Activated CD4-positive, CD25-positive, alpha-beta regulatory T cell (primary cell): ENCODE data around the gene C20orf141.
"Not testable (repeated sequence)": the region's sequence is repeated elsewhere in the genome, so short reads cannot be mapped to it uniquely, and the experiment has no call there.

Source experiments
- DNase-seq, 4 experiments: peaks; one replicate each; lab custom pipeline; 2025; lab: John Stamatoyannopoulos, UW

The C20orf141 gene, protein sequence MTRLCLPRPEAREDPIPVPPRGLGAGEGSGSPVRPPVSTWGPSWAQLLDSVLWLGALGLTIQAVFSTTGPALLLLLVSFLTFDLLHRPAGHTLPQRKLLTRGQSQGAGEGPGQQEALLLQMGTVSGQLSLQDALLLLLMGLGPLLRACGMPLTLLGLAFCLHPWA

DNA sequence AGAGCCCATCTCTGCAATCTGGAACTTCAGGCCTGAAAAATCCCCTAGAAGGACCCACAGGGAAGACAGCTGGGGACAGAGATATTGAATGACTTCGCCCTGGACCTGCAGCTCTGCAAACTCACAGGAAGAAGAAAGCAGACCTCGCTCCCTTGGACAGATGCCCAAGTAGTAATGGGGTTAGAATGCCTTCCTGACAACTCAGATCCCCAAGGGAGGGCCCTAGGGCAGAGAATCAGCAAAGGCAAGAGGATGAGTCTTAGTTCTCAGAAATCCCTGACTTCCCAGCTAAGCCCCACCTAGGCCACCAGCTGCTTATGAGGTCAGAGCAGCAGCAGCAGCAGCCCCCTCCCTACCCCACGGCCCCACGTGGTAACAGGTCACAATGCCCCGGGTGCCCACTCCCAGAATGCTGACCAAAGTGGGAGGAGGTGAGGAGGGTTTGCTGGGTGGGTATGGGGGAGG lies at the start of gene C20orf141:
Gene C20orf141, plus strand, starts transcription at position 401 of the 465 bp plus-strand sequence. CDS start 198 bp downstream, outside the sequence.
- no peak for DNase-seq

DNA sequence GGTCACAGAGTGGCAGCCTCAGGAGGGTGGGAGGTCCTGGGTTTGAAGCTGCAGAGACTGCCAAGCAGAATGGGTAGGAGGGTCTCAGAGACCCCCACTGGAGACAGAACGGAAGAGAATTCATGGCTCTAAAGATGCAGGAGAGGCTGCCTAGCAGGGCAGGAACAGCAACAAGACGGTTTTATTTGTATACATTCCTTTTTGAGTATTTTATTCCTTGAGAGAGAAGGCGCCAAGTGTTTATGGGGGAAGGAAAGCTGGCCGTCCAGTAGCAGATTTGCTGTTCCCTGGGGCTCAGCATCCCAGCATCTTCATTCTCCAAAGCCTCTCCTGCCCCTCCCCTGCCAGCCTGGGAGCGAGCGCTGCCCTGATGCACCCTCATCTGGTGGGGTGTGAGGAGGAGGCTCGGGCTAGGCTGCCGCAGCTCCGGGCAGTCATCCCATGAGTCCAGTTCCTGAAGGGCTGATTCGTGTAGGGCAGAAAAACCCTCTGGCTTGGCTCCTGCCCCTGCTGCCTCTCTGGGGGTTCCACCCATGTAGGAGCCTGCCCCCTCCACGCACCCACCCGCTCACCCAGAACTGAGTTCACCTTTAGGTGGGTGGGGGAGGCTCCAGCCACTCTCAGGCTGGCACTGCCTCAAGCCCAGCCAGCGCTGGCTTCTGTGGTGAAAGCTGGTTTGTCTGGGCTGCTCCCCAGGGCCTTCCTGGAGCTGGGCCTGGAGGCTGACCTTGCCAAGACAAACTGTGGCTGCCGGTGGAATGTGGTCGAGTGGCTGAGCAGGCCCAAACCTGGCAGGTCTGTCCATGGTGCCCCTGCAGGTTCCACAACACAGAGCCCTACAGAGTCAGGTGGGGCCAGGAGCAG lies 46.8 kb upstream of the C20orf141 start:
- no peak for DNase-seq

DNA sequence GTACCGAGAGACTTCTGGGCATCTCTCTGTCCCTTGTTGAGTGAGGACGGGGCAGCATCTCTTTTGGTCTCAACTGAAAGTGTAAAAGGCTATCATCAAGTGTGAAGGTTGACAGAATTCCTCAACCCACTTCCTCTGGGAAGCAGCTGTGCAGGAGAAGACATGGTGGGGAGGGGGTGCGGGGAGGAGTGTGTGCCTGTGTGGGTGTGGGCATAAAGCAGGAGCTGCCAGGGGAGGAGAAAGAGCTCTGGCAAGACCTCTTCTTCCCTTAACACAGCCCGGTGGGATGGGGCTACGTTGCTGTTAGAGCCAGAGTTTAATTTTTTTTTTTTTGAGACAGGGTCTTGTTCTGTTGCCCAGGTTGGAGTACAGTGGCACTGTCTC lies 46.2 kb upstream of the C20orf141 start:
- no peak for DNase-seq

DNA sequence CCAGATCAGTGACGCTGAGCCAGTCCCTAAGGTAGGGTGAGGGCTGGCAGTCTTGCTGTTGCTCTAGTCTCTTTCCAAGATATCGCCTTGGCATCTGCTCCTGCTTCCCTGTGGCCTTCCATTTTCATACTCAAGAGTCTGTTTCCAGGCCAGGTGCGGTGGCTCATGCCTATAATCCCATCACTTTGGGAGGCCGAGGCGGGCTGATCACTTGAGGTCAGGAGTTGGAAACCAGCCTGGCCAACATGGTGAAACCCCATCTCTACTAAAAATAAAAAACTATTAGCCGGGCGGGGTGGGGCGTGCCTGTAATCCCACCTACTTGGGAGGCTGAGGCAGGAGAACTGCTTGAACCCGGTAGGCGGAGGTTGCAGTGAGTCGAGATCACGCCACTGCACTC lies 44.7 kb upstream of the C20orf141 start:
- not testable (repeated sequence) for DNase-seq

DNA sequence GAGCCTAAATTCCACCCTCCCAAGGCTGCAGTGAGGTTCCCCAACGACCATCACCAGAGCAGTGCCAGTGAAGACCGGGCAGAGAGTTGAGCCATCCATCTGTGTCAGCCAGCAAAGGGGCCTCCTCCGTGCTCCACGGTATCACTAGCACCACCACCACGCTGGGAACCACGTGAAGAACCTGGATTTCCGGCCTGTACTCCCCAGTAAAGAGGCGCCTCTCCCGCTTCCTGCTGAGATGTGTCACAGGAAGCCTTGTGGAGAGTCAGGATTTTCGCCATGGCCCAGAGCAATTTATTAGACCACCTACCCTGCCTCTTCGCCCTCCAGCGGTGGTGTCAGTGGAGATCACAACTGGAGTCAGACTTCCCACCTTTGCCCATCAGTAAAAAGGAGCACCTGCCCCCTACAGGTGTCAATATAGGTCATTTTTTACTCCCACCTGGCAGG lies 43.1 kb upstream of the C20orf141 start:
- no peak for DNase-seq

DNA sequence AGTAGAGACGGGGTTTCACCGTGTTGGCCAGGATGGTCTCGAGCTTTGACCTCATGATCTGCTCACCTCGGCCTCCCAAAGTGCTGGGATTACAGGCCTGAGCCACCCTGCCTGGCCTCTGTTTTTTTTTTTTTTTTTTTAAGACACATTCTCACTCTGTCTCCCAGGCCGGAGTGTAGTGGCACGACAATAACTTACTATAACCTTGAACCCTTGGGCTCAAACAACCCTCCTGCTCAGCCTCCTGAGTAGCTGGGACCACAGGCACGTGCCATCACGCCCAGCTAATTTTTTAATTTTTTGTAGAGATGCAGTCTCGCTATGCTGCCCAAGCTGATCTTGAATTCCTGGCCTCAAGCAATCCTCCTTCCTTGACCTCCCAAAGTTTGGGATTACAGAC lies 41.0 kb upstream of the C20orf141 start:
- DNase-seq = no peak

DNA sequence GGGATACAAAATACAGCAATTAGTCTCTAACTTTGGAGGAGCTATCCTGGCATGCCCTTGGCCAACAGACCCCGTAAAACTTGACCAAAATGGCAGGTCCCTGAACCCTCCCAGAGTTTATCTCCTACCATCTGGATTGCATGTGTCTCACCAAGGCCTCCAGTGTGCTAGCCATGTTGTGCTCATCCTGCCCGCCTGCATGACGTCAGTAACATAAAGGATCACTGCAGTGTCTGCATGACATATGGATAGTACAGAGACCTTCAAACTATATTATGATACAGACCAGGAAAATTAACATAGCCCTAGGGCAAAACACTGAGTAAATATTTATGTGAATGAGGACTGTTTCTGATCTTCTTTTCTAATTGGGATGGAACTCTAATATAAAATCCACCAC lies 39.6 kb upstream of the C20orf141 start:
- DNase-seq = no peak

DNA sequence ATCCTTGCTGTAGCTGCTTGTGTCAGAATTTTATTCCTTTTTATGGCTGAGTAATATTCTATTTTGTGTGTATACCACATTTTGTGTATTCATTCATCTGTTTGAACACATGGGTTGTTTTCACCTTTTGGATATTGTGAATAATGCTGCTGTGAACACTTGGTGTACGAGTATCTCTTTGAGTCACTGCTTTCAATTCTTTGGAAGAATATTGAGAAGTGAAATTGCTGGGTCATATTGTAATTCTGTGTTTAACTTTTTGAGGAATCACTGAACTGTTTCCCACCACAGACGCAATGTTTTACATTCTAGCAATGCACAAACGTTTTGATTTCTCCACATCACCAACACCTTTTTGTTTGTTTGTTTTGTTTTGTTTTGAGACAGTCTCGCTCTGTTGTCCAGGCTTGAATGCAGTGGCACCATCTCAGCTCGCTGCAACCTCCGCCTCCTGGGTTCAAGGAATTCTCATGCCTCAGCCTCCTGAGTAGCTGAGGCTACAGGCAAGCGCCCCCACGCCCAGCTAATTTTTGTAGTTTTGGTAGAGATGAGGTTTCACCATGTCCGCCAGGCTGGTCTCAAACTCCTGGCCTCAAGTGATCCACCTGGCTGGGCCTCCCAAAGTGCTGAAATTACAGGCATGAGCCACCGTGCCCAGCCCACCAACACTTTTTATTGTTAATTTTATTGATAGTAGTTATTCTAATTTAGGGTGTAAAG lies 36.0 kb upstream of the C20orf141 start:
- DNase-seq = no peak

DNA sequence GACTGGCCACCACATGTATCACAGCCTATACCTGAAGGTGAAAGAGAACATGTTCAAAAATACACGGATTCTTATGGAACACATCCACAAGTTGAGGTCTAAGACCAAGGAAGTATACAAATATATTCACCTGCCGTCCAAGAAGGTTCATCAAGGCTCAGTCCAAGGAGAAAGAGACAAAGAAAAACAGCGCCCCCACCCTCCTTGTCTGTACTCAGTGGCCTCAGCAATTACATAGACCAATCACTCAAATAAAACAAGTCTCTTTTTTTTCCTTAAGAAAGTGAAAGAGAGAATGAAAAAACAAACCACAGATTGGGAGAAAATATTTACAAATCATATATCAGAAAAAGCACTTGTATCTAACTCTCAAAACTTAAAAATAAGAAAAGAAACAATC lies 33.8 kb upstream of the C20orf141 start:
- DNase-seq = no peak

DNA sequence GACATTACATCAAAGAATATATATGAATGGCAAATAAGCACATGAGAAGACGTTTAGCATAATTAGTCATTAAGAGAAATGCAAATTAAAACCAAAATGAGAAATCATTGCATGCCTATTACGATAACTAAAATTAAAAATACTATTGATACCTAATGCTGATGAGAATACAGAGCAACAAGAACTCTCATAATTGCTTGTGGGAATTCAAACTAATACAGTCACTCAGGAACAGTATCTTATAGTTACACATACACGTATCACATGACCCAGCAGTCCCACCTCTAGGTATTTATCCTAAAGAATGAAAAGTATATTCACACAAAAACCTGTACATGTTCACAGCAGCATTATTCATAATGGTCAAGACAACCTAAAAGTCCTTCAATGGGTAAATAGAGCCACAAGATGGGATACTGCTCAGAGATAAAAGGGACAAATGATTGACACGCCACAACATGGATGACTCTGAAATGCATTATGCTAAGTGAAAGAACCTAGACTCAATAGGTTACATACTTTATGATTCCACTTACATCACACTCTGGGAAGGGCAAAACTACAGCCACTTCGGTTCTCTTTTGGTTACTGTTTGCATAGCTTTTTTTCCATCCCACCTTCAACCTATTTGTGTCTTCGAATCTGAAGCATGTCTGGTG lies 30.8 kb upstream of the C20orf141 start:
- no peak for DNase-seq

DNA sequence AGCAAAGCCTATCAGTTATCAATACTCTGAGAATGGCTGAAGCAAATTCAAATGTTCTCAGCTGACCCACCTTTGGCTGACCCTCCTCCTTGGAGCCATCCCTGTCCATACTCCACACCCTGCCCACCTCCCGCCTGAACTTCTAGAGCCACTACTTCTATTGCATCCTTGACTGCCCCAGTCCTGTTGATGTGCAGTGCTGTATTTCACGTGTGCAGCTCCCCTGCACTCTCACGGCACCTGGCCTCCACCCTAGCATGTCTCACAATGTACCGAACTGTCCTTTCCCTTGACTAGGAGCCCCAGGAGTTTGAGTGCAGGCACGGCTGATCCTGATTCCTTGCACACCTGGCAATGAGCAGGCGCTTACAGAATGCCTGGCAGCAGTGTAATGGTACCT lies 21.3 kb upstream of the C20orf141 start:
- DNase-seq = no peak

DNA sequence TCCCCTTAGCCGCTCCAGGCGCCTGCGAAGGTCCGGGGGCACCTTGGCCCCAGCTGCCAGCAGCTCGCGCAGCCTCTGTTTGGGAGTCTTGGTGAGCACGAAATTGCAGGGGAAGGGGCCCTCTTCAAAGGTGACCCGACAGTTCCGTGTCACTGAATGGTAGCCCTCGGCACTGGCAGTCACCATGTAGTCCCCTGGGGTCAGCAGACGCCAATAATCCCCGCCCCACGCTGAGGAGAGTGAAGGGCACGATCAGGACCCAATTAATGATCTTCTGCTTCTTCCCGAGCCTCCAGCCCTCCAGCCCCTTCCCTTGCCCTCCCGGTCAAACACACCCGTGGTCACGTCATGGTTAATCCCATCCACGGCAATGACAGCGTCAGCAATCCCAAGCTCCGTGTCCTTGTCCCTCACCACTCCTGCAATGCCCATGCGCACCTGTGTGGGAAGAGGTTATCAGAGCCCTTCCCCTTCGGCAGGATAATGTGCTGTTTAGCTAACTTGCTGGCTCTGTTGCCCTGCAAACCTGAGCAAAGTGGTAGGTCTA lies 20.5 kb upstream of the C20orf141 start:
- DNase-seq = no peak

DNA sequence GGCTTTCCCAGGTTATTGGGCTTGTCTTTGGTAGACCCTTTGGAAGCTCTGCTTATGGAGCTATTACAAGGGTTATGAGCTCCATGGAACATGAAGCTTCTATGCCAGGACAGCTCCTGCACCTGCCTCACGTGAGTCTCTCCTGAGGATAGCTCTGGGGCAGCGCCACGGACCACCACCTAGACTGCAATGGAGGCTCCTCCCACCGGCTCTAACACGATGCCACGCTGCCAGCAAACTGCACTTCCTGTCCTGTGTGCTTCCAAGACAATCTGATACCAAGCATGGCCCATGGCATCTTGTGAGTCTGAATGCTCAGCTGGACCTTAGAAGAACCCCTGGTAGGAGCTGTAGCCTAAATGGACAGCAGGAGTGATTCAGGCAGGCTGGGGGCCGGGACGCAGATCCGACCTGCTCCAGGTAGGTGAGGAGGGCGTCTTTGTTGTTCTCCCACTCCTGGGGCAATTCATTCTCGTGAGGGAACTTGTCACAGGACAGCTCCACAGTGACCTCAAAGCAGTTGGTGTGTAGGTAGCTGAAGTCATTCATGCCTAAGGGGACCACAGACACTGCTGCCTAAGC lies 19.8 kb upstream of the C20orf141 start:
- no peak for DNase-seq

DNA sequence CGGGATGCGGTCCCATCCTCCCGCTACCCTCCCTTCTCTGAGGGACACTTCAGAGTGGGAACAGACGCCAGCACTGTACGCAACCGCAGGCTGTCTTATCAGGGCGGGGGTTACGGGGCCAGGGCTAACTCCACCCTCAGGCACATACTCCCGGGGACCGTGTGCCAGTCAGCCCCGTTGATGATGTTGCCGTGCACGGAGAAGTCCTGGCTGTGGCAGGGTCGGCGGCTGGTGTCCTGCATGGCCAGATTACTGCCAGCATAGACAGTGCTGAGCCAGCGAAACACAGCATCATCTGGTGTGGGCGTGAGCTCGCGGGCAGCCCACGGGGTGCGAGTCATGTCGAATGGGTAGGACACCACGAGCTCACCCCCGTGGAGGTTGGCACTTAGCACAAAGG lies 19.3 kb upstream of the C20orf141 start:
- DNase-seq = no peak

DNA sequence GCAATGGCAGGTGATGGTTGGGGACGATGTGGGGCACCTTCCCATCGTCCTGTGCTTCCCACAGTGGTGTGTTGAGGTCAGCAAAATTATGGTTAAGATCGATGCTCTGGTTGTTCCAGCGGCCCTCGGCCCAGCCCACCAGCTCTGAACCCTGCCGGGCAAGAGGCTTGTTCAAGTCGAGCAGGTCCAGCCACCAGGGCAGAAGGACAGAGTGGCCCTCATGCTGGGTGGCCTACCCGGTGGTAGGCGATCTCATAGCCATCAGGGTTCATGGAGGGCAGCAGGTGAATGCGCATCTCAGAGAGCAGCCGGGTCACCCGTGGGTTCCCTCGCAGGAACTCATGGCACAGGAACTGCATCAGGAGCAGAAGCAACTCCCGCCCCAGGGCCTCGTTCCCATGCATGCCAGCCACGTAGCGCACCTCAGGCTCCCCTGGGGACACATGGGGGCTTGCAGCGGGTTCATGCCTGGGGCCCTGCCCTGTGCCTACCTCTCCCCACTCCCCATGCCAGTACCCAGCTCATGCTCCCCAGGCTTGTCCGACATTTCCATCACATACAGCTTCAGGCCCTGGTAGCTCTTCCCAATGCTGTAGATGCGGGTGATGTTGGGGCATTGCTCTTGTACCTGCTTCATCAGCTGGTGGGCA lies 18.7 kb upstream of the C20orf141 start:
- no peak for DNase-seq

DNA sequence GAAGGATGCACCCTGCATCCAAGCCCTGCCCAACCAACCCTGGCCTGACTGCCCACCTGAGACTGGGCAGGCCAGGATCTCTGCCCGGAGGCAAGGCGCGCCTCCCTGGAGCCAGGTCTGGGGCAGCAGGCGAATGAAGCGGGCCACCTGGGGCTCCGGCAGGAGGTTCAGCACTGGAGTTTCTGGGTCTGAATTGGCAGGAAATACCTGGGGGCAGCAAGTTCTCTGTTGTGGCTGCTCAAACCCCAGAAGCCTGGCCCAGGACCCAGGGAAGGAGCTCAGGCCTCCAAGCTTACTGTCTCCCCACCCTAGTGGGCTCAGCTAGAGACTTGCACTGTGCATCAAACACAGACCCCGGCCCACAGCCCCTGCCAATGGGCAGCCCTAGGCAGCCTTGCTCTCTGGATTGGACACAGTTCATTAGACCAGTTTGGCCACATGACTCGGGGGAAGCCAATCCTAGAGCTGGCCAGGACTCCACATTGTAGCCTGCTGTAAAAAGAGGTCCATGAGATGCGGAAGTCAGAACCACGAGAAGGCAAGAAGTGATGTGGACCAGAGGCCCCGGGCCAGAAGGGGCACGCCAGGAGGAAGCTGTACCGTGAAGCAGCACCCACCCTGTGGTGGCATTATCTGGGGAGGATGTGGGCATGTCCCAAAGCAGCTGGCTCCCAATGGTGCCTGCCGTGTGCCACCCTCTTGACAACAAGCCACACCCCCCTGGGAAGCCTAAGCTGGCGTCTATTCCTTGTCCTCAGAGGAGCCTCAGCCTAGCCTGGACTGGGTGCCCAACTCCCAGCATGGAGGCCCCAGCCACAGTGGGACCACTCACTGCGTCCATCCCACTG lies 17.4 kb upstream of the C20orf141 start:
- DNase-seq = no peak

DNA sequence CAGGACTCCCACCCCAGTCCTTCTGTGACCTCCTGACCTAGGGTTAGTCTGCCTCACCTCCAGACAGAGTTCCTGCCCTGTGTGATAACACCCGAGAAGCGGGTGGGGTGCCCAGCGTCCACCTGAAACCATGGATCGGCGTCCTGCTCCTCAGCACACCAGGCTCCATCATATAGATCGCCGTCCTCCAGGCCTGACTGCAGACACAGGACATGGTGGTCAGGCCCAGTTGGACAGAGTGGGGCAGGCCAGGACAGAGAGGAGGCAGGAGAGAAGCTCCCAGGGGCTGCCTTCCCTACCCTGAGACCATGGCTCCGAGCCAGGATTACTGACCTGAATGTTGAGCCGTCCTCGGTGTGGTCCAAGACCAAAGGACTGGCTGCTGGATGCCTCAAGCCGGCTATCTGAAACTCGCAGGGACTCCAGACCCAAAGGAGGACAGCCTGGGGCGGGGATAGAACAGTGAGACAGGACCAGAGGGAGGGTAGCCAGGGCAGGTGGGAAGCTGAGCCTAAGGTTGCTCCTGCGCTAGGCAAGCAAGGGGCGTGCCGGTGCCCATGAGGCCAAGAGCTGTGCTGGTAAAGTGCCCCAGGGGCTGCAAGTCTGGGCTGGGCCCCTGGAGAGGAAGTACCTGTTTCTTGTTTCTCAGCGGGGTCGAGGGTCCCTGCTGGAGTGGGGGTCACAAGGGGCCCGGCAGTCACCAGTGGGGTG lies 16.5 kb upstream of the C20orf141 start:
- DNase-seq = no peak

DNA sequence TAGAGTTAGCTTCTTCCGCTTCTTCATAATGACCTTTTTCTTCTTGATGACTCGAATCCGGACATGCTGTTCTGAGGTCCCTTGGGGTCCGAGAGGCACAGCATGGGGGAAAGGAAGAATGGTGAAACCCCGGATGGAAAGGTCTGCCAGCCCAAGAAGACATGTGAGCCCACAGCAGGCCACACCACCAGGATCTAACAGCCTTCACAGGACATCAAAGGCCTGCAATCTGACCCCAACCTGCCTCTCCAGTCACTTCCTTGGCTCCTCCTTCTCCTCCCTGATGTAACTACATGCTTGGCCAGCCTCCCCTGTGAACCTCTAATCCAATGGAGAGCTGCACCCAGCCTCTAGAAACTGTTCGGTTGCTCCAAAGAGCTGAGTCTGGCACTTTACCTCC lies 16.0 kb upstream of the C20orf141 start:
- DNase-seq = no peak

DNA sequence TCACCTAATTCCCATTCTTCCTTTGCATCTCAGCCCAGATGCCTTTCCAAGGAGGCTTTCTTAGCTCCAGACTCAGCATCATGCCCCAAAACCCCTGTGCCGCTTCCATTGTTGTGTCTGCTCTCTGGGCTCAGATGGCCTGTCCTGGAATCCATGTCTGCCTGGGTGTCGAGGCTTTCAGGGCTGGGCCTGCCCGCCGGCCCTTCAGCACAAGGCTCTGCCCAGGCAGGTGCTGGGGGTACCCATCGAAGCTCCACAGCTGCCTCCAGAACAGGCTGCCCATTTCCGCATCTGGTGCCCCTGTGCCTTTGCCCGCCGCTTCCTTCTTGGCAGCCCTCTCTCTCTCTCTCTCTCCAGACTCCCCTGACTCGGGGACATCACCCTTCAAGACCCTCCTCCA lies 15.5 kb upstream of the C20orf141 start:
- DNase-seq = no peak
